Activated CD8-positive, alpha-beta memory T cell treated with anti-CD3 and anti-CD28 coated beads for 24 hours (primary cell): Measurements from ENCODE around the gene GNAT1.
"Not testable (repeated sequence)": the region's sequence is repeated elsewhere in the genome, so short reads cannot be mapped to it uniquely, and the experiment has no call there.

Experiments
- DNase-seq: peaks from one replicate; pipeline ENCODE4 v3.0.0-alpha.2; 2020

Gene GNAT1

GRCh38 chr3:50203809-50204803 lies 12.7 kb downstream of the GNAT1 start:
- no peak for DNase-seq

- no peak for DNase-seq
Observed at GRCh38 chr3:50204804-50205412, 13.5 kb downstream of the GNAT1 start, which contains the start of gene SLC38A3. SLC38A3 (plus strand) TSS chr3:50205271; CDS start chr3:50214200, 8,929 bp downstream.

GRCh38 chr3:50205413-50206276 lies 14.2 kb downstream of the GNAT1 start:
- peak; percentile 76 for DNase-seq

- DNase-seq = no peak
Observed at GRCh38 chr3:50207359-50208042, 16.1 kb downstream of the GNAT1 start.

- DNase-seq = no peak
Observed at GRCh38 chr3:50208677-50209344, 17.4 kb downstream of the GNAT1 start.

- no peak for DNase-seq
Observed at GRCh38 chr3:50210176-50210509, 18.7 kb downstream of the GNAT1 start.

- DNase-seq = no peak
Observed at GRCh38 chr3:50210510-50211367, 19.3 kb downstream of the GNAT1 start.

- DNase-seq = not testable (repeated sequence)
Observed at GRCh38 chr3:50211368-50211717, 19.9 kb downstream of the GNAT1 start.

GRCh38 chr3:50211930-50212329 lies 20.5 kb downstream of the GNAT1 start:
- DNase-seq = no peak

- DNase-seq = no peak
Observed at GRCh38 chr3:50212502-50212901, 21.1 kb downstream of the GNAT1 start.

GRCh38 chr3:50212971-50213370 lies 21.6 kb downstream of the GNAT1 start:
- DNase-seq = no peak

- no peak for DNase-seq
Observed at GRCh38 chr3:50213373-50213772, 22.0 kb downstream of the GNAT1 start.

- no peak for DNase-seq
Observed at GRCh38 chr3:50214824-50215223, 23.4 kb downstream of the GNAT1 start.

- DNase-seq = no peak
Observed at GRCh38 chr3:50215529-50215928, 24.1 kb downstream of the GNAT1 start.

GRCh38 chr3:50217681-50218080 lies 26.3 kb downstream of the GNAT1 start:
- DNase-seq = no peak

GRCh38 chr3:50218448-50218847 lies 27.0 kb downstream of the GNAT1 start:
- no peak for DNase-seq

- DNase-seq = no peak
Observed at GRCh38 chr3:50219285-50219684, 27.9 kb downstream of the GNAT1 start.

GRCh38 chr3:50220109-50220508 lies 28.7 kb downstream of the GNAT1 start:
- no peak for DNase-seq

GRCh38 chr3:50221051-50221410 lies 29.6 kb downstream of the GNAT1 start:
- DNase-seq = no peak

- no peak for DNase-seq
Observed at GRCh38 chr3:50221411-50222168, 30.2 kb downstream of the GNAT1 start.

GRCh38 chr3:50222169-50222528 lies 30.7 kb downstream of the GNAT1 start:
- no peak for DNase-seq
